ENCODE measurements around the gene BDP1.
"Not testable (repeated sequence)": the region's sequence is repeated elsewhere in the genome, so short reads cannot be mapped to it uniquely, and the experiment has no call there.

The BDP1 gene

GRCh38 chr5:71461360-71461759 is 5.9 kb downstream of the BDP1 start:
- no peak for DNase-seq

GRCh38 chr5:71471193-71471592 is 15.7 kb downstream of the BDP1 start:
- DNase-seq = peak; percentile 42

- no peak for DNase-seq
Observed at GRCh38 chr5:71475788-71476384, 20.4 kb downstream of the BDP1 start.

GRCh38 chr5:71481441-71481840 is 26.0 kb downstream of the BDP1 start:
- no peak for DNase-seq

- peak; percentile 24 for DNase-seq
Observed at GRCh38 chr5:71482132-71482531, 26.7 kb downstream of the BDP1 start.

- DNase-seq = peak; percentile 22
Observed at GRCh38 chr5:71483355-71483754, 27.9 kb downstream of the BDP1 start.

GRCh38 chr5:71492817-71493615 is 37.6 kb downstream of the BDP1 start:
- no peak for DNase-seq

- DNase-seq = not testable (repeated sequence)
Observed at GRCh38 chr5:71494202-71494601, 38.8 kb downstream of the BDP1 start.

- not testable (repeated sequence) for DNase-seq
Observed at GRCh38 chr5:71498756-71499155, 43.3 kb downstream of the BDP1 start.

GRCh38 chr5:71503536-71503935 is 48.1 kb downstream of the BDP1 start:
- no peak for DNase-seq

- DNase-seq = no peak
Observed at GRCh38 chr5:71522151-71522550, 66.7 kb downstream of the BDP1 start.

GRCh38 chr5:71525611-71526010 is 70.2 kb downstream of the BDP1 start:
- not testable (repeated sequence) for DNase-seq

- no peak for DNase-seq
Observed at GRCh38 chr5:71528206-71528605, 72.8 kb downstream of the BDP1 start.

- no peak for DNase-seq
Observed at GRCh38 chr5:71529682-71530081, 74.2 kb downstream of the BDP1 start.

GRCh38 chr5:71533142-71533541 is 77.7 kb downstream of the BDP1 start:
- DNase-seq = no peak

GRCh38 chr5:71533615-71534014 is 78.2 kb downstream of the BDP1 start:
- DNase-seq = no peak

GRCh38 chr5:71537687-71538086 is 82.2 kb downstream of the BDP1 start:
- no peak for DNase-seq

GRCh38 chr5:71550885-71551284 is 95.4 kb downstream of the BDP1 start:
- not testable (repeated sequence) for DNase-seq

- not testable (repeated sequence) for DNase-seq
Observed at GRCh38 chr5:71551582-71551981, 96.1 kb downstream of the BDP1 start.

GRCh38 chr5:71552026-71552749 is 96.7 kb downstream of the BDP1 start:
- not testable (repeated sequence) for DNase-seq

GRCh38 chr5:71563161-71563560 is 107.7 kb downstream of the BDP1 start:
- DNase-seq = no peak

- DNase-seq = no peak
Observed at GRCh38 chr5:71564895-71565294, 109.4 kb downstream of the BDP1 start.

- DNase-seq = no peak
Observed at GRCh38 chr5:71569748-71570509, 114.5 kb downstream of the BDP1 start.
